ENCODE data around the gene ASCC3. TPM values are rescaled to one million over a fixed set of nuclear protein-coding genes. Genes with fewer than 3 reads are reported as not detected.

Gene ASCC3
- total RNA-seq, 1 experiment from 2014 or later = 40.5 TPM

DNA sequence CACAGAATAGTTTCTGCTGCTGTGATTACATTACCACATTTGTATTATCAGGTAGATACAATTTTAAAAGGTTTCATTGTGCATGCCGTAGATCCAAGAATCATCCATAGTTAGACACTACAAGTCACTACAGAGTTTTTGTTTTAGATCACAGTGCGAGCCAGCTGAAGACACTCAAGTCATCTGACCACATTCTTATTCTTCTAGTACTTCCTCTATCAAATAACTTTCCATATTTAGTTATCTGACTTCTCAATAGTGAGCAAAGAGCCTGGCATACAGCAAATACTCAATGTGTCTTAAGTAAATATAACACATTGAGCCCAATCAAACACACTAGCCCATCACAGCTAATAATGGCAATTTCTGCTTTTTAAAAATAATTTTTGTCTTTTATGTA is 195.4 kb downstream of the ASCC3 start (continued):
- no peak for TF ChIP-seq POLR2A (IDR thresholded peaks at IDR 0.05; ENCODE audit: borderline replicate concordance, extremely low read depth, insufficient read depth, insufficient read length)
- TF ChIP-seq RAD21 (IDR thresholded peaks at IDR 0.05; ENCODE audit: low read depth) = no peak
- TF ChIP-seq, protein P1, sequence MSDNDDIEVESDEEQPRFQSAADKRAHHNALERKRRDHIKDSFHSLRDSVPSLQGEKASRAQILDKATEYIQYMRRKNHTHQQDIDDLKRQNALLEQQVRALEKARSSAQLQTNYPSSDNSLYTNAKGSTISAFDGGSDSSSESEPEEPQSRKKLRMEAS (IDR thresholded peaks at IDR 0.05) = no peak

DNA sequence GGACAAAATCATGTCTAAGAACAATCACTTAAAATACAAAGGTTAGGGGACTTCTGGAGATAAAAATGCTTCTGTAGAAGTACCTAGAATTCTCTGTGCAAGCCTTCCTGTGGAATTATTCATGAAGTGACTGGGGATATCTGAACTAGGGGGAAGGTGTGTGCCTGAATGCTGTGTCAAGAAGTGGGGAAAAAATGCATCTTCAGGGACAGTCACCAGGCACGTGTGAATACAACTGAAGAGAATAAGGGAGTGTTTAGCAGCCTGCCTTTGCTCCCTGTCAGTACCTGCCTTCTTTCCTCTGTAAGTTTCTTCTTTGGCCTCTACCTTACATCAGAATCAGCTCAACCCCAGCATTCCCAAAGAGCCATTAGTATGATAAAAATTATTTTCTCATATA is 201.0 kb downstream of the ASCC3 start:
- H3K9me2 ChIP-seq (ENCODE audit: insufficient read depth) = no peaks in the 10 kb centered on the region
- H3K4me3 ChIP-seq (replicated peaks in 1 of 2; ENCODE audit: low read depth in 1 of 2, low read length in 2 of 2) = no peak overlapping the region
- no peaks in the 10 kb centered on the region for H3K9me3 ChIP-seq (ENCODE audit: control insufficient read depth in 1 of 2, insufficient read depth in 1 of 2, low read depth in 1 of 2, low read length in 2 of 2)
- H3K4me2 ChIP-seq (ENCODE audit: low read length) = no peak overlapping the region
- no peaks in the 10 kb centered on the region for H3K79me2 ChIP-seq (ENCODE audit: insufficient read depth, low read length)
- no peaks in the 10 kb centered on the region for H3K36me3 ChIP-seq (ENCODE audit: control insufficient read depth in 1 of 2, insufficient read depth in 2 of 2, low read length in 2 of 2)
- RAD21 ChIA-PET (ENCODE audit: low non-redundant PET in 1 of 2, low total read pairs in 2 of 2, uncharacterized antibody in 2 of 2, unreplicated experiment in 2 of 2) = no interaction called here
- TF ChIP-seq CBX3 (IDR thresholded peaks at IDR 0.05; ENCODE audit: low read depth) (no peak), RAD21 (IDR thresholded peaks at IDR 0.05; ENCODE audit: low read depth) (no peak), POLR2AphosphoS5 (IDR thresholded peaks at IDR 0.05; ENCODE audit: low read depth, low read length) (no peak), JUND (IDR thresholded peaks at IDR 0.05) (no peak), ZNF274 (IDR thresholded peaks at IDR 0.05; ENCODE audit: low read depth, low read length) (no peak), FOSL1 (IDR thresholded peaks at IDR 0.05; ENCODE audit: low read depth) (no peak), EGR1 (IDR thresholded peaks at IDR 0.05; ENCODE audit: low read depth) (no peak), POLR2A (IDR thresholded peaks at IDR 0.05; ENCODE audit: borderline replicate concordance, extremely low read depth, insufficient read depth, insufficient read length) (no peak), EZH2 (IDR thresholded peaks at IDR 0.05) (no peak), ZFX (IDR thresholded peaks at IDR 0.05) (no peak), SP1 (IDR thresholded peaks at IDR 0.05; ENCODE audit: low read depth) (no peak)
- TF ChIP-seq, protein P2, sequence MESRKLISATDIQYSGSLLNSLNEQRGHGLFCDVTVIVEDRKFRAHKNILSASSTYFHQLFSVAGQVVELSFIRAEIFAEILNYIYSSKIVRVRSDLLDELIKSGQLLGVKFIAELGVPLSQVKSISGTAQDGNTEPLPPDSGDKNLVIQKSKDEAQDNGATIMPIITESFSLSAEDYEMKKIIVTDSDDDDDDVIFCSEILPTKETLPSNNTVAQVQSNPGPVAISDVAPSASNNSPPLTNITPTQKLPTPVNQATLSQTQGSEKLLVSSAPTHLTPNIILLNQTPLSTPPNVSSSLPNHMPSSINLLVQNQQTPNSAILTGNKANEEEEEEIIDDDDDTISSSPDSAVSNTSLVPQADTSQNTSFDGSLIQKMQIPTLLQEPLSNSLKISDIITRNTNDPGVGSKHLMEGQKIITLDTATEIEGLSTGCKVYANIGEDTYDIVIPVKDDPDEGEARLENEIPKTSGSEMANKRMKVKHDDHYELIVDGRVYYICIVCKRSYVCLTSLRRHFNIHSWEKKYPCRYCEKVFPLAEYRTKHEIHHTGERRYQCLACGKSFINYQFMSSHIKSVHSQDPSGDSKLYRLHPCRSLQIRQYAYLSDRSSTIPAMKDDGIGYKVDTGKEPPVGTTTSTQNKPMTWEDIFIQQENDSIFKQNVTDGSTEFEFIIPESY (IDR thresholded peaks at IDR 0.05; ENCODE audit: extremely low read depth, insufficient replicate concordance, low read length) = no peak
- TF ChIP-seq, protein P3, sequence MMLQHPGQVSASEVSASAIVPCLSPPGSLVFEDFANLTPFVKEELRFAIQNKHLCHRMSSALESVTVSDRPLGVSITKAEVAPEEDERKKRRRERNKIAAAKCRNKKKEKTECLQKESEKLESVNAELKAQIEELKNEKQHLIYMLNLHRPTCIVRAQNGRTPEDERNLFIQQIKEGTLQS (IDR thresholded peaks at IDR 0.05) = no peak
- TF ChIP-seq, protein P4, sequence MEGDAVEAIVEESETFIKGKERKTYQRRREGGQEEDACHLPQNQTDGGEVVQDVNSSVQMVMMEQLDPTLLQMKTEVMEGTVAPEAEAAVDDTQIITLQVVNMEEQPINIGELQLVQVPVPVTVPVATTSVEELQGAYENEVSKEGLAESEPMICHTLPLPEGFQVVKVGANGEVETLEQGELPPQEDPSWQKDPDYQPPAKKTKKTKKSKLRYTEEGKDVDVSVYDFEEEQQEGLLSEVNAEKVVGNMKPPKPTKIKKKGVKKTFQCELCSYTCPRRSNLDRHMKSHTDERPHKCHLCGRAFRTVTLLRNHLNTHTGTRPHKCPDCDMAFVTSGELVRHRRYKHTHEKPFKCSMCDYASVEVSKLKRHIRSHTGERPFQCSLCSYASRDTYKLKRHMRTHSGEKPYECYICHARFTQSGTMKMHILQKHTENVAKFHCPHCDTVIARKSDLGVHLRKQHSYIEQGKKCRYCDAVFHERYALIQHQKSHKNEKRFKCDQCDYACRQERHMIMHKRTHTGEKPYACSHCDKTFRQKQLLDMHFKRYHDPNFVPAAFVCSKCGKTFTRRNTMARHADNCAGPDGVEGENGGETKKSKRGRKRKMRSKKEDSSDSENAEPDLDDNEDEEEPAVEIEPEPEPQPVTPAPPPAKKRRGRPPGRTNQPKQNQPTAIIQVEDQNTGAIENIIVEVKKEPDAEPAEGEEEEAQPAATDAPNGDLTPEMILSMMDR (IDR thresholded peaks at IDR 0.05 in 2 of 3, conservative IDR thresholded peaks at IDR 0.05 in 1 of 3; ENCODE audit: borderline replicate concordance in 1 of 3, insufficient read depth in 1 of 3, low read depth in 2 of 3, low read length in 2 of 3) = no peak
- TF ChIP-seq, protein P5, sequence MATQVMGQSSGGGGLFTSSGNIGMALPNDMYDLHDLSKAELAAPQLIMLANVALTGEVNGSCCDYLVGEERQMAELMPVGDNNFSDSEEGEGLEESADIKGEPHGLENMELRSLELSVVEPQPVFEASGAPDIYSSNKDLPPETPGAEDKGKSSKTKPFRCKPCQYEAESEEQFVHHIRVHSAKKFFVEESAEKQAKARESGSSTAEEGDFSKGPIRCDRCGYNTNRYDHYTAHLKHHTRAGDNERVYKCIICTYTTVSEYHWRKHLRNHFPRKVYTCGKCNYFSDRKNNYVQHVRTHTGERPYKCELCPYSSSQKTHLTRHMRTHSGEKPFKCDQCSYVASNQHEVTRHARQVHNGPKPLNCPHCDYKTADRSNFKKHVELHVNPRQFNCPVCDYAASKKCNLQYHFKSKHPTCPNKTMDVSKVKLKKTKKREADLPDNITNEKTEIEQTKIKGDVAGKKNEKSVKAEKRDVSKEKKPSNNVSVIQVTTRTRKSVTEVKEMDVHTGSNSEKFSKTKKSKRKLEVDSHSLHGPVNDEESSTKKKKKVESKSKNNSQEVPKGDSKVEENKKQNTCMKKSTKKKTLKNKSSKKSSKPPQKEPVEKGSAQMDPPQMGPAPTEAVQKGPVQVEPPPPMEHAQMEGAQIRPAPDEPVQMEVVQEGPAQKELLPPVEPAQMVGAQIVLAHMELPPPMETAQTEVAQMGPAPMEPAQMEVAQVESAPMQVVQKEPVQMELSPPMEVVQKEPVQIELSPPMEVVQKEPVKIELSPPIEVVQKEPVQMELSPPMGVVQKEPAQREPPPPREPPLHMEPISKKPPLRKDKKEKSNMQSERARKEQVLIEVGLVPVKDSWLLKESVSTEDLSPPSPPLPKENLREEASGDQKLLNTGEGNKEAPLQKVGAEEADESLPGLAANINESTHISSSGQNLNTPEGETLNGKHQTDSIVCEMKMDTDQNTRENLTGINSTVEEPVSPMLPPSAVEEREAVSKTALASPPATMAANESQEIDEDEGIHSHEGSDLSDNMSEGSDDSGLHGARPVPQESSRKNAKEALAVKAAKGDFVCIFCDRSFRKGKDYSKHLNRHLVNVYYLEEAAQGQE (IDR thresholded peaks at IDR 0.05; ENCODE audit: low read depth) = no peak
- CTCF ChIA-PET = no interaction called here
- no peak overlapping the region for H3K9ac ChIP-seq (ENCODE audit: low read length)
- H3K27ac ChIP-seq (ENCODE audit: low read depth, low read length) = no peak overlapping the region
- no TSS peak for BruUV-seq (replicated peaks)
- H4K20me1 ChIP-seq (ENCODE audit: insufficient read depth) = no peaks in the 10 kb centered on the region
- H3K4me1 ChIP-seq (ENCODE audit: control insufficient read depth in 1 of 2, insufficient read depth in 2 of 2, low read length in 2 of 2) = no peaks in the 10 kb centered on the region
- ATAC-seq = no peak
- intact Hi-C loops (cut with micrococcal nuclease) = no loop called here
- POLR2A ChIA-PET = no interaction called here
- DNase-seq (ENCODE audit: low read depth, low spot score) = no peak
- H2AFZ ChIP-seq (ENCODE audit: low read depth, low read length, poor library complexity, severe bottlenecking) = no peak overlapping the region
- H3K27me3 ChIP-seq (ENCODE audit: insufficient read depth, low read length) = no peaks in the 10 kb centered on the region

Data from HCT116 (cell line).